NCI-H146 (cell line): ENCODE measurements around the gene CA5A.

Experiments used
- DNase-seq: peaks from one replicate; lab custom pipeline; 2025; lab: John Stamatoyannopoulos, UW

Gene CA5A

DNA sequence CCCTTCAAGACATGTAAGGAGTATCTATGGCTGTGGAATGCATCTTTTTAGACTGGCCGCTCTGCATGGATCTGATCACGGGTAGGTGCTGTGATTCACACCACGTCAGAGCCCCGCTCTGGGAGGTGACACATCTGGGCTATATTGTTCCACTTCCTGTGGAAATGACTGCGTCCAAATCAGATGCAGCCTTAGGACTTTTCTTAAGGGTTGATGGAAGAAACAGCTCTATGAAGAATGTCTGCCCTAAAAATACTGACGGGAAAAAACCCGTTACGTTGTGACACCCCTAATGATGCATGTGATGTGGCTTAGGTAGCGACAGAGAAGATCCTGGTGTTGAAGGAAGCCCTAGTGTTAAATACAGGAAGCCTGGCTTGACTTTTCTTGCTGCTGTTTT lies 27.1 kb upstream of the CA5A start:
- no peak for DNase-seq

DNA sequence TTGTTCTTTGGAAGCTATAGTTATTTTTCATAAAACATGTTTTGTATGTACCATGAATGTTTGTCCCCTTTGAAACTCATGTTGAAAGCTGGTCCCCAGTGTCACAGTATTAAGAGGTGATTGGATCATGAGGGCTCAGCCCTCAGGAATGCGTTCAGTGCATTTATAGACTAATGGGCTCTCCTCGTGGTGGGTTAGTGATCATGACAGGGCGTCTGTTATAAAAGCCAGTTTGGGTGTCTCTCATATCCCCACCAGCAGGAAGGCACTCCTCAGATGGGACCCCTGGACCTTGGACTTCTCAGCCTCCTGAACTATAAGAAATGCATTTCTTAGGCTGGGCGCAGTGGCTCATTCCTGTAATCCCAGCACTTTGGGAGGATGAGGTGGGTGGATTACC lies 25.3 kb upstream of the CA5A start:
- DNase-seq: no peak

DNA sequence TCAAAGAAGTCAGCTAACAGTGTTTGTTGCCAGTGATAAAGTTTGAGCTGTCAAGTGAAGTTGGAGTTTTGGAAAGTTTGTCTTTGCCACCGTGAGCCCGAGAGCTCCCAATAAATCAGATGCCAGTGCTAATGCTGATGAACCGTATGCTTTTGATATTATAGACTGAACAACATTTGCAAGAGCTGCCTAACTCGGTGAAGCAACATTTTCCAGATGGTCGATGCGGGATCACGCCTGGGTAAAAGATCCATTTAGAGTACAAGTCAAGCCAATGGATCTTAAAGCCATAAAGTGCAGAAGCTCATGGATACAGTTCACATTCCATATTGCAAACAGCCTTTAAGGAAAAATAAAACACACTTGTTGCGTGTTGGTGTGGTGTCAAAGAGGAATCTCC lies 24.5 kb upstream of the CA5A start:
- DNase-seq: no peak

DNA sequence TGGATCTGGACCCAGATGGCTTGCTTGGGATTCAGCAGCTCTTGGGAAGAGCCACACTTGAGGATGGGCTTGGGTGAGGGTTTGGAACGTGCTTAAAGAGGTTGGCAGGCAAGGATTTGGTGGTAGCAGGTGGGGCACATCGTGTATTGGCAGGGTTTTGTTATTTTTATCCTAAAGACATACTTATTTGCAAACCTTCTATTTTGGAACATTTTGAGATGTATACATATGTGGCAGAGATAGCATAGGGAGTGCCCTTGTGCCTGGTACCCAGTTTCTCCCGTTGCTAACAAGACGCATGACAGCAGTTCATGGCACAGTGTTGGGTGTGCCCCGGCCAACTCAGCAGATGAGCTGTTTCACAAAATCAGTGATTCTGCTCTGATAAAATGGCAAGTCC lies 24.0 kb upstream of the CA5A start:
- no peak for DNase-seq

DNA sequence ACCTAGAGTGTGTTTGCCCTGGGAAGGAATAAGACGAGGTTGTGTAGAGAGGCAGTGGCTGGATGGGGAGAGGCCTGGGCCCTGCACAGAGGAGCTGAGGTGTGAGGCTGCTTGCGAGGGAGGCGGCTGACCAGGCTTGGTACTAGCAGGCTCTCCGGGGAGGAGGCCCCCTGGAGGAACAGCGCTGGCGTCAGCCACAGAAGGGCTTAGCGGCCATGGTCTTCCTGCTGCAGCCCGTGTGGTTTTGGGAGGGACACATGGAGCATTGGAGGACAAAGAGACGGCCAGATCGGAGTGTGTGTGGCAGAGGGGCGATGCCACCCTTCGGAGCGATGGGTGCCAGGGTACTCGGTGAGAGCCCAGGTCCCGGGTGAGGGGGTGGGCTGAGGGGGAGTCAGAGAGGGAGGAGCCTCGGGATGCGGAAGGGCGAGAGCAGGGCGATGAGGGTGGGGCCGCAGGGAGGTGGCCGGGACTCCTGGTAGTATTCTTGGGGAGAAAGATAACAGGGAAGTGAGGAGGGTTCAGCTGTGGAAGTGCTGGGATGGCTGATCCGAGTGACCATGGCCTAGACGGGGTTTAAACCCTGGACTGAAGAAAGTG lies 23.2 kb upstream of the CA5A start:
- DNase-seq: no peak

DNA sequence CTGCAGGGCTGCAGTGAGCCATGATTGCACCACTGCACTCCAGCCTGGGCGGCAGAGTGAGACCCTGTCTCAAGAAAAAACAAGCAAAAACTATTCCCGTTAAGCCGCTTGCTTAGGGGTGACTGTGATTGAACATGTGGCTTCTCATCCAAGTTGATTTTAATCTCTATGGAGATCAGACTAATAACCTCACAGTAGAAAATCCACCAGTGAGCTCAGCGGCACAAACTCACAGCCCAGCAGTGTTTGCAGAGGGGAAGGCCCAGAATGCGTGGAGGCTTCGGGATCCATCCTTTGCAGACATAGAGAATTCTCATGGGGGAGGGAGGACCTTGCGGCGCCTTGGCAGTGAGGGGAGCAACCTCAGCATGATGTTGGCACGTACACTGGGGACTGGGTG lies 22.3 kb upstream of the CA5A start:
- DNase-seq: no peak

DNA sequence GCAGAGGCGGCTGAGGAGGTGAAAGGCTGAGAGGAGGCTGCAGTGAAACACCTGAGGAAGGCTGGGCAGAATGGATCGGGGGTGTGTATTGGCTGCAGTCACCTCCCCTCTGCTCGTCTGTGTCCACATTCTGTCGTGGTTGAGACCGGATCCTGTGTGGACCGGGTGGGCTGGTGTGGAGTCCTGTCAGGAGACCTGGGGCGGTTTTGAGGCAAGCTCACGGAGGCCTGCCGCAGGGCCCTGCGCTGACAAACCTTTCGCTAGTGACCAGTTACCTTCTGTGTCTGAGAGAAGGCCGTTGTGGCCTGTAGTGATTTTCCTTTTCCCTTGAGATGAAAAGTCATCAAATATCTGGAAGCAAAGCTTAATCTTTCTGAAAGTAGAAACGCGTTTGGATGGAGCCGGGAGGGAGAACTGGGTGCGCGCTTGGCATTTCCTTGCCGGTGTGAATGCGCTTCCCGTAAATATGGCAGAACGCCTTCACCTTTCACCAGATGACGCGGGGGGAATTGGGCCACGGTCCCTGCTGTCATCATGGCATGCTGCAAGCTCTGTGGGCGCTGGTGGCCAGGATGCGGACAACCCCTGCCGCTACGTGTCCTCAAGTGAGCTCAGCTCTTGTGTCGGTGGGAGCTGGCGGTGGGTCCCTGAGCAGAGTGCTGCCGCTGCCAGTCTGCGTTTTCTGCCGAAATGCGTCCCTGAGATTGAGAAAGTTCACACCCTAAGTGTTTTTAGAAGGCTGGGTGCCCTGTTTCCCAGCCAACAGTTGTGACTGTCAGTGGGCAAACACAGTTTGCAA lies 21.2 kb upstream of the CA5A start:
- DNase-seq: no peak

DNA sequence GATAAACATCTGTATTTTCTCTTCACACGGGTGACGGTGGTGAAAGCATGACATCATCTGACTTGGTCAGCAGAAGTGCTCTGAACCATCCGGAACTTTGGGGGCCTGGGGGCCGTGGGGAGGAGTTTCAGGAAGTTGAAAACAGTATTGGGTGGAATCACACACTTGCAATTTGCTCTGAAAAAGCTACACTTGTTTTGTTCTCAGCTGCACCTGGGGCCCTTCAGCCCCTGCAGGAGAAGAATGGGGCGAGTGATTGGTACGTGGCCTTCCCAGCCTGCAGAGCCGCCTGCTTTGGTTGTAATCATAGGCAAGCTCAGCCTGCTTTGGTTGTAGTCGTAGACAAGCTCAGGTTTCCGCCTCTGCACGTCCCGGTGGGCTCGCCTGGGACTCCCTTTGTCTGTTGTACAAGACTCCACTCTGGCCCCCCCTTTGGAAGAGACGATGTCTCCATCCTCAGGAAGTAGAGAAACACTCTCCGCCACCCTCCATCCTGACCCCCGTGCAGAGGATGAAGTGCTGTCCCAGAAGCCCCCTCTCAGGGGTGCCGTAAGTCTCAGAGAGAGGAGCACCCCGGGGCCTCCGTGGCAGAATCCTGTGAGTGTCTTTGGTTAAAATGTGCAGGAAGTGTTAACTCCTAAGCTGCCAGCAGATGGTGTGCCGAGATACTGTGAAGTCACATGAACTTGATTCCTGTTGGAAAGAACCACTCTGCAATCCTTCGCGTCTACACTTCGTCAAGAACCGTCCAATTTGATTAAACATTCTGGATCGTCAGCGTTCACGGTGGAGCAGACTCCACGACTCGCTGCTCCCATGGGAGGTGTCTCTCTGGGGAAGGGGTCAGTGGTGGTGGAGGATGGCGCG lies 20.3 kb upstream of the CA5A start:
- DNase-seq: no peak

DNA sequence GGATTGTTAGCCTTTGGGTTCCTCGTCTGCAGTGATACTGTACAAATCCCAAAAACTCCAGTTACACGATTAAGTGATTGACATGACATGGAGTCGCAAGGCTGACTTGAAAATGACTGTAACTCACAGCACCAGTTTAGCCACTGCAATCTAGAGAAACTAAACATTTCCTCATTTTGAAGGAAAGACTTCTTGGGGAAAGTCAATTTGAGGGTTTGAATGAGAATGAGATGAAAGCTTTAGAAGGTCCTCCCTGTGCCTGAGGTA lies 19.7 kb upstream of the CA5A start:
- DNase-seq: no peak

DNA sequence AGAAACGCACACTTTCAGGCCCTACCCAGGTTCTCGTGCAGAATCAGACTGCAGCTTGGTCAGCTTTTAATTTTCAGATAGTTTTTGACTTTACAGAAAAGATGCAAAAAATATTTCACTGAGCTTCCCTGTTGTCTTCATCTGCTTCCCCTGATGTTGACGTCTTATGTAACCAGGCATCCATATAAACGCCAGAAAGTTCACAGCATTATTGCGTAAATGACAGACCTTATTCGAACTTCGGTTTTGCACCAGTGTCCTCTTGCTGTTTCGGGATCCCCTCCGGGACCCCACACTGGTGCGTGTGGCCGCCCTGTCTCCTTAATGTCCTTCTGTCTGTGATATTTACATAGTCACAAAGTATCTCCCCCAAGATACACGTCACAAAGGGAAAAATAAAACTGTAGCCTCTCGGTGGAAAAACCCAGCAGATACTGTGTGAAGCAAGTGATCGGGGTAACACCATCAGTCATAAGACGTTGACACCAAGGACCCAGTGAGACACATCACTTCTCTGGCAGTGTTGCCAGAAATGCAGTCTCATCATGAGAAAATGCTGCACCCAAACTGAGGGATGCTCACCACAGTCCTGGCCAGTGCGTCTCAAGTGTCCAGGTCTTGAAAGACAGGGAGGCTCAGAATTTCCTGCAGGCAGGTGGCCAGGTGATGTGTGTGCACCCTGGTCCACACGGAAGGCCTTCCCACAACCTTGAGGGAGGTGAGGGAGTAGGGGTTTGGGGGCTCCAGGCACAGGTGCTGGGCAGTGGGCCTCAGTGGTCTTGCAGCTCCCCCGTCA lies 19.2 kb upstream of the CA5A start:
- no peak for DNase-seq

DNA sequence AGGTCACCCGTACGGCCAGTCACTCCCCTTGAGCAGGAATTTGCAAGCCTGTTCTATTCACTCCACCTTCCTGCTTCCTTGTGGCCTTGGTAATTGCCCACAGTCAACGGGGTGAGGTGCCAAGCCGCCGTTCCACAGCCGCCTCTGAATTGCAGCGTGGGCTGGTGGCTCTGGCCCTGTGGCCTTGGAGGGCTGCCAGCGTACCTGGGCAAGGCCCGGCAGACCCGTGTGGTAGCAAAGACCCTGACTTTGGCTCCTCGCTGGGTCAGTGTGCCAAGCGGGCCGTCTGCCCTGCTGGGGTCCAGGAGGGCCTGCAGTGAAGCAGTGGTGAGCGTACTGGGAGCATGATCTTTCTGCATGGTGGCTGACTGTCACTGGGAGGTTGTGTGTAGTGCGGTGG lies 18.5 kb upstream of the CA5A start:
- DNase-seq: no peak

DNA sequence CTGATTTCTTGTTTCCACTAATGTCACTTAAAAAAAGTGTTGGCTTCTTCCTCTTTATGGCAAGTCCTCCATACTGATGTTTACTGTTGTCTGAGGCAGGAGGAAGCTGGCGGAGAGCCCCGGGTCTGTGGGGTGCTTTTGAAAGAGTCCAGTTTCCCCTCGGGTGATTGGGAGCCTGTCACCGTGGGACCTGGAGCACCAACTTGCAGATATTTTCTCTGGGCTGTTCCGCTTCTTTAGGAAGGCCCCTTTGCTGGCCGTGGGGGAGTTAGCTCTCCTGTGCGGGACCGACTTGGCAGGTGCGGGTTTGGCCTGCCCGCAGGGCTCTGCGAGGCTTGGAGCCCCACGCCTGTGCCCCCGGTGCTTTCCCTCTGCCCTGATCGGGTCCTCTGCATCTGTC lies 18.0 kb upstream of the CA5A start:
- DNase-seq: no peak

DNA sequence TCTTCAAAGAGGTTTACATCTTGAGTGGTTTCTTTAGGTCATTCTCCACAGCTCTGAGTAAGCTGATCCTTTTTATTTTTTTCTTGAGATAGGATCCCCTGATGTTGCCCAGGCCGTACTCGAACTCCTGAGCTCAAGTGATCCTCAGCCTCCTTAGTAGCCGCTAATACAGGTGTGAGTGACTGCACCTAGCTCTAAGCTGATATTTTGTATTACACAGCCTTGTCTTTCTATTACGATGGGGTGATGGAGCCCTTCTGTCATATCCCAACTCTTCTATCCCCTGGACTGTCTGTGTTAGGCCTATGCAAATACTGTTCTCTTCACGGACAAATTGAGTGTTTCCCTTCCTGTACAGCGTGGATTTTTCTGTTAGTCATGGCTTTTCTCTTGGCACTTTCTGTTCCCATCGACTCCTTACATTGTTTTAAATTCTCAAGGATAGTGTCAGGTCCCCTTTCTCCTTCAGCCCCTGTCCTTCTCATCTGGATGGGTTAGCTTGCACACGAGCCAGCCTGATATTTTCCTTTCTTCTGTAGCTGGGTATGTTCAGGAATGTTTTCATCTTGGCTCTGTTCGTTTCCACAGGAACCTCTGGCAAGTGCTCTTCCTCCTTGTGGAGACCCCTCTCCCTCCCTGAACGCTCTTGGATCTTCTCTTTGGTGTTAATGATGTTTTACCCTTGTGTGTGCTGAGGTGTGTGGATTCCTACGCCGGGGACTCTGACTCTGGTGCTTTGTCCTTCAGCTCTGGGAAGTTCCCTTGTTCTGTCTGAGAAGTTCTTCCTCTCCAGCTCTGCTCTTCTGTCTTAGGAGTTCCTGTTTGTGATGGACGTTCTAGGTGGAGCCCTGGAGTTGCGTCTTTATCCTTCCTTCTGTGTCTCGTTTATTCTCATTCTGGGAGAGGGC lies 17.2 kb upstream of the CA5A start:
- no peak for DNase-seq

DNA sequence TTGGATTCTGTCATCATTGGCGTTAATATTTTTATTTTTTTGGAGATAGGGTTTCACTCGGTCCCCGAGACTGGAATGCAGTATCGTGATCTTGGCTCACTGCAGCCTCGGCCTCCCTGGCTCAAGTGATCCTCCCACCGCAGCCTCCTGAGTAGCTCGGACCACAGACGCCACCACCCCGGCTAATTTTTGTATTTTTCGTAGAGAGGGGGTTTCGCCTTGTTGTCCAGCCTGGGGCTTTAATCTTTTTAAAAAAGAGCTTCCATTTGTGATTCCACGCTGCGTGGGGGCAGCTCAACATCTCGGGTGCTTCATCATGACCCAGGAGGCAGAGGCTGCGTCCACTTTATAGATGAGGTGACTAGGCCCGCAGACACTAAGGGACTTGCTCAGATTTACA lies 16.4 kb upstream of the CA5A start:
- no peak for DNase-seq

DNA sequence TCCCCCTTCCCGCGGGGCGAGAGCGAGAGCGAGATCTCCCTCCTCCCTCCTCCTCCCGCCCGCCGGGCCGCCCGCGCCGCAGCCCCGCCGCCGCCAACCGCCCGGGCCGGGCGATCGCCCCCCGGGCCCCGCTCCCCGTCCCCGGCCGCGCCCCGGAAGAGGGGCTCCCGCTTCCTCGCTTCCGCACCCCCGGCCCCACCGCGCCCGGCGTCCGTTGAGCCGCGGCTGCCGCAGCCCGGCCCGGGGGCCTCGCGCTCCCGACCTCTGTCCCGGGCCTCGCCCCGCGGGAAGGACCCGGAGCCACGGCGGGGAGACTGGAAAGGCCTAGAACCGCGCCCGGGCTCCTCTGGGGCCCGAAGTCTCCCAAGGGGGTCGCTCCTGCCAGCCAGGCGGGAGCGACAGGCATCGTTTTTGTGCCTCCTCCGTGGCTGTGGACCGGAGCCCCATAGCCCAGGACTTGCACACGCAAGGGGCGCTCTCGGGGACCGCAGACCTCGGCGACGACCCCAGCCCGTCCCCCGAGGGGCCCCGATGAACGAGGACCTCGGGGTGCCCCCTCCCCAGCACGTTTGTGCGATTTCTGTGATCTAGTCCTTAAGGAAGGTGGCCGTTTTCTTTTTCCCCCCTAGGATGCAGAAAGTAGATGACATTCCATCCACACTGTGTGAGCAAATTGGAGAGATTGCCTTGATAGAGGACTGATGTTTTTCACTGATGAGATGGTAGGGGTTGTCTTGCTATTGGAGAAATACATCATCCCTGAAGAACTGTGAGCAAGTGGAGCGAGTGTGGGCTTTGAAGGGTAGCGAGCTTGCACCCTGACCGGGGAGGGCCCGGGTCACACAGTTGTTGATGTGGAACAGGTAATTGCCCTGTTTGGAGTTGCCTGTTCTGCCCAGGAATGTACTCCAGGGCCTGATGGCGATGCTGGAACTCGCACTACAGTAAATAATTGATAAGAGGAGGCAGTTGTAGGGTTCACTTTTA lies 15.5 kb upstream of the CA5A start:
- DNase-seq: no peak

DNA sequence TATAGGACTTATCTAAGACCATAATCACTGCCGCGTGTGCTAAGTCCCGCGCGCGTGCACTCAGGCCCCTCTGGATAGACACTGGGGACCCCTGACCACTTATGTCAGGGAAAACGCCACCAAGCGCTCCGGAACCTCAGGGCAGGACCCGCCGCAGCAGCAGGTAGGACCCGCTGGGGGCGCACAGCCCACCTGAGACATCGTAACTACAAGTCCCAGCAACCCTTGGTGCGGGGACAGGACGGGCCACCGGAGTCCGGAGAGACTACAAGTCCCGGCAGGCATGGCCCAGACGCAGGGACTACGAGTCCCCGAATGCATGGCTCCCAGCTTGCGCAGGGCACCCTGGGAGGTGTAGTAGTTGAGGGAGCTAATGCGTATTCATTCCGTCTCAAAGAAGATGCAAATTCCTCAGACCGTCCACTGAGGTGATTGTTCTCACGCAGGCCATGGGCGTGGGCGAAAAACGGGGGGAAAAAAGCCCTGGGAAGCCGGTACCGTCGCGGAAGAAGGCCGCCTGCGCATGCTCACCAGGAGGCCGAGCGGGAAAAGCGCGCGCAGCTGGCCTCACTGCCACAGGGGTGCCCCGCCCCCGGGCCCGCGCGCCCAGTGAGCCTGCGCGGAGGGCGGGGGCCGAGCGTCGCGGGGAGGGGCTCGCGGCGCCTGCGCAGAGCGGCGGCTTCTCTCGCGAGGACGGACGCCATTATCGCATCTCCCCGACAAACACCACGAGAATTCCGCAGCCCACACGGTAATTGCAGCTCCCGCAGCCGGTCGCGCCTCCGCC lies 14.6 kb upstream of the CA5A start, which contains the start of gene BANP:
Gene BANP (plus strand): TSS at position 670 of the 787 bp plus-strand sequence. CDS start 23,682 bp downstream, outside the sequence.
- DNase-seq: peak; percentile 98

DNA sequence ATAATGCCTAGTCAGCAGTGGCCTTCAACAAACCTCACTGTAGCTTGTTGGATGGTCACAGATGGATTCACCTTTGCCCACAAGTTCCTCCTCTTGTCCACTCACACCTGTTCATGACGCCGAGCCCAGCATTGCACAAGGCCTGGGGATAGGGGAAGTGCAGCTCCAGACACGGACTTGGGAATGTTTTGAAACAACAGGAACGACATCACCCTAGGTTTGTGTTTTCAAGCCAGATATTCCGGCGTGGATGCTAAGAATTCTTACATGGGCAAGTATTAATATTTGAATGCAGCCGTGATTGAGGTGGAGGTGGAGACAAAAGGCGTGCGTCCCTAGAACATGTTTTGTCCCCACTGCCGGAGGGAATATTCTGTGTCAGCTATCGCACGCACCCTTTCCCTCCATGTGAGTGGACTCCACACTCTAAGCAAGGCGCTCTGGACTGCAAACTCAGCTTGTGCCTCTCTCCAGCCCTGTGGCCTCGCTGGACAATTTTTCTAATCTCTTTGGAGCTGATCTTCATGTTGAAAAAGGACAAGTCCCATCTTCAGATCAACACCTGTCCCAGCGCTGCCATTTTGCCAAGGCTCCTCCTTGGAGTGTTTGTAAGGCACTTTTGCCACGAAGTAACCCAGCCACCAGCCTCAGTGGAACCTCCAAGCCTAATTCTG lies 12.9 kb upstream of the CA5A start:
- DNase-seq: no peak

DNA sequence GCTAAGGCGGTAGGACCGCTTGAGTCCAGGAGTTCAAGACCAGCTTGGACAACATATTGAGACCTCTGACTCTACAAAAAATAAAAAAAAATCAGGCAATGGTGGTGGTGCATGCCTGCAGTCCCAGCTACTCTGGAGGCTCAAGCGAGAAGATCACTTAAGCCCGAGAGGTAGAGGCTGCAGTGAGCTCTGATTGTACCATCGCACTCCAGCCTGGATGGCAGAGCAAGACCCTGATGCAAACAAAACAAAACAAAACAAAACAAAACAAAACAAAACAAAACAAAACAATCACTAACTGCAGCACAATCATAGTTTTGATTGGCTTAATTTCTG lies 12.4 kb upstream of the CA5A start:
- DNase-seq: no peak

DNA sequence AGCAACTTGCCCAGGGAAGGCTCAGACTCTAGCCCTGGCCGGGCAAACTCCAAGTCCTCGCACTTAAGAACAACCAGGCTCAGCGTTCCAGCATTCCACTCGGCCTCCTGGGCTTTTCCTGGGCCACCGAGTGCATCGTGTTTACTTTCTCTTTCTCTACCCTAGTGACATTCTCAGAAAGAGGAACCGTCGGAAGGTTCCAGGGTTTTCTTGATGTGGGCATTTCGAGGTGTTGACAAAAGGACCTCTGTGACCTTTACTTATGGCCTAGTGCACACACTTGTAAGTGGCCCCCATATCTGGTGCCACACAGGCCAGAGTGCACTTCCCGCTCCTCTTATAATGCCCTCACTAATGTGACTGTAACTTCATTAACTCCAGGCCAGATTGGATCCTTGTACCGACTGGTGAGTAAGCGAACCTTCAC lies 11.8 kb upstream of the CA5A start:
- DNase-seq: no peak
